Measurements from ENCODE around the gene KIT. TPM values are rescaled to one million over a fixed set of nuclear protein-coding genes. Genes with fewer than 3 reads are reported as not detected.

Gene KIT
- 1 to 10 TPM in 3 of 4 donors, under 1 TPM in 1; 0.92 to 2.1 (median 1.7) TPM for total RNA-seq
- polyA plus RNA-seq, result under 1 TPM; 0.19 to 0.46 (median 0.35) TPM
- long read RNA-seq, donor 1, result 0 reads
- long read RNA-seq, donor 2, full-length matches to known transcripts, result 1 of 2 reads
- long read RNA-seq, donor 2, partial matches to known transcripts, result 0 of 2 reads
- long read RNA-seq, donor 2, other reads (novel, unspliced or antisense), result 1 of 2 reads

DNA sequence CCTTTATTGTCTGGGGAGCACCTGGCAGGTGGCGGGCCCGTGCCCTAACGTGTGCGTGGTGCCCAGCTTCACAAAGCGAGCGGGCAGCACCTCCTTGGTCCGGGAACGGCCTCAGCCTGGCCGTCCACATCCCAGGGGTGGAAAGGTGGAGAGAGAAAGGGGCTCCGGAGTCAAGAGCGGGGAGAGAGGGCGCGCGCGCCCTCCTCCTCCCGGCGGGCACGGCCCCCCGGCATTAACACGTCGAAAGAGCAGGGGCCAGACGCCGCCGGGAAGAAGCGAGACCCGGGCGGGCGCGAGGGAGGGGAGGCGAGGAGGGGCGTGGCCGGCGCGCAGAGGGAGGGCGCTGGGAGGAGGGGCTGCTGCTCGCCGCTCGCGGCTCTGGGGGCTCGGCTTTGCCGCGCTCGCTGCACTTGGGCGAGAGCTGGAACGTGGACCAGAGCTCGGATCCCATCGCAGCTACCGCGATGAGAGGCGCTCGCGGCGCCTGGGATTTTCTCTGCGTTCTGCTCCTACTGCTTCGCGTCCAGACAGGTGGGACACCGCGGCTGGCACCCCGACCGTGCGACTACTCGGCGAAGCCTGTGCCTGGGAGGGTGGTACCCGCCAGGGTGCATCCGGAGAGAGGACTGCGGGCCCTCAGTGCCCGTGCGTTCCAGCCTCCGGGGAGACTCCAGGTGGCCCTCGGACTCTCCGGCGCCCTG is at the start of gene KIT:
TSS of gene KIT (plus strand) at position 407 of the 701 bp plus-strand sequence. CDS start at position 465, 58 bp downstream.
- 1 to 2% (median 1%) methylated on average over 48 to 67 of the region's 72 CpGs for whole genome bisulfite sequencing, 3 donors
- peaks cover 0 to 70% (median 2%) of the 10 kb centered on the region in 3 donors for H3K27me3 ChIP-seq (ENCODE audit: insufficient read depth in 3 of 3, low read length in 2 of 3)

DNA sequence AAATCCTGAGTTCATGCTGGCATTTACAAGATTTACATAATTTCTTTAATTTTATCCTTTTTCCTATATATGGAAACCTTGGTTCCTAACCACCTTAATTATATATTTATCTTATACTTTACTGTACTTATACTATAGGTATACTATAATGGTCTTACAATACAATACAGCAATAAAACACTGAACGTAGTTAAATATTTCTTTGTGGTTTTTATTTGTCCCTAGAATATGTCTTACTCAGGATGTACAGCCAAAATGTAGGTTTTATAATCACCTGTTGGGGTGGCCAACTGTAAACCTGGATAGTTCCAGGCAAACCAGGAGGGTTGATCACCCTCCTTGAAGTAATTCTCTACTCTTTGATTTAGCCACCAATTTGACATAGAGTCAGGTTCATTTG is 48.4 kb upstream of the KIT start:
- 82 to 100% (median 91%) methylated on average over 1 of the region's 1 CpG for WGBS, 3 donors
- no peaks in the 10 kb centered on the region for H3K27me3 ChIP-seq (ENCODE audit: insufficient read depth in 3 of 3, low read length in 2 of 3)
- no peaks in the 10 kb centered on the region for H3K4me1 ChIP-seq
- intact Hi-C loops (cut with DNase I), result no loop called here
- H3K27ac ChIP-seq, result no peak overlapping the region
- H3K4me3 ChIP-seq, result no peak overlapping the region
- no peak for ATAC-seq
- TF ChIP-seq, protein P1, sequence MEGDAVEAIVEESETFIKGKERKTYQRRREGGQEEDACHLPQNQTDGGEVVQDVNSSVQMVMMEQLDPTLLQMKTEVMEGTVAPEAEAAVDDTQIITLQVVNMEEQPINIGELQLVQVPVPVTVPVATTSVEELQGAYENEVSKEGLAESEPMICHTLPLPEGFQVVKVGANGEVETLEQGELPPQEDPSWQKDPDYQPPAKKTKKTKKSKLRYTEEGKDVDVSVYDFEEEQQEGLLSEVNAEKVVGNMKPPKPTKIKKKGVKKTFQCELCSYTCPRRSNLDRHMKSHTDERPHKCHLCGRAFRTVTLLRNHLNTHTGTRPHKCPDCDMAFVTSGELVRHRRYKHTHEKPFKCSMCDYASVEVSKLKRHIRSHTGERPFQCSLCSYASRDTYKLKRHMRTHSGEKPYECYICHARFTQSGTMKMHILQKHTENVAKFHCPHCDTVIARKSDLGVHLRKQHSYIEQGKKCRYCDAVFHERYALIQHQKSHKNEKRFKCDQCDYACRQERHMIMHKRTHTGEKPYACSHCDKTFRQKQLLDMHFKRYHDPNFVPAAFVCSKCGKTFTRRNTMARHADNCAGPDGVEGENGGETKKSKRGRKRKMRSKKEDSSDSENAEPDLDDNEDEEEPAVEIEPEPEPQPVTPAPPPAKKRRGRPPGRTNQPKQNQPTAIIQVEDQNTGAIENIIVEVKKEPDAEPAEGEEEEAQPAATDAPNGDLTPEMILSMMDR (IDR thresholded peaks at IDR 0.05), result no peak
- H3K9me3 ChIP-seq, result no peaks in the 10 kb centered on the region
- DNase-seq, result no peak
- H3K36me3 ChIP-seq (ENCODE audit: insufficient read depth in 1 of 2, low read depth in 1 of 2), result no peaks in the 10 kb centered on the region

More for the DNA sequence above, at the start of gene KIT:
- Histone ChIP-seq H3K36me3 (ENCODE audit: insufficient read depth in 1 of 2, low read depth in 1 of 2) (no peaks in the 10 kb centered on the region), H3K4me1 (peaks cover 10% of the 10 kb centered on the region), H3K9me3 (no peaks in the 10 kb centered on the region), H3K4me3 (peak within 1 kb of the TSS; percentile 69), H3K27ac (no peak within 1 kb of the TSS)
- intact Hi-C loops (cut with DNase I), result loop anchor here in 1 of 2 donors (10.0 kb wide), 1 partner anchor 307 kb away; no protein-coding TSS in a partner anchor
- ATAC-seq (peak in 1 of 4 donors; percentile 59), DNase-seq (peak; percentile 34 to 69)
- TF ChIP-seq, protein P1 (IDR thresholded peaks at IDR 0.05), result no peak

DNA sequence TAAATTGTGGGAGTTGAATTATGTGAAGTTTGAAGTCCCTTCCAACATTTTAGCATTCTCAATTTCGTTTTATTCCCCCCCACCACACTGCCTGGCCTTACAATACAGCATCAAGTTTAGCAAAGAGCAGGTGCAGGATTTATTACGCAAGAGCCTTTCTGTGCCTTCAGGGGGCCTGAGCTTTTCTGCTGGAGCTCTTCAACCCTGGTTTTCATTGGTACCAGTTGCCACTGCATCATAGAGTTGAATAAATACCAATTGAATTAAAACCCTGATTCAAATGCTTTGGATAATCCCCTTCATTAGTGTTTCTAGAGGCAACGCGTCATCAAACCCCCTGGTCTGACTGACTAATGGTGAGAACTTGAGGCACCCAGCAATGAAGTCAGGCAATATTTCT is 43.6 kb upstream of the KIT start:
- intact Hi-C loops (cut with DNase I), result no loop called here
- no peaks in the 10 kb centered on the region for H3K4me1 ChIP-seq
- TF ChIP-seq, protein P1 (IDR thresholded peaks at IDR 0.05), result no peak
- DNase-seq (no peak), ATAC-seq (no peak)
- no peaks in the 10 kb centered on the region for H3K27me3 ChIP-seq (ENCODE audit: insufficient read depth in 3 of 3, low read length in 2 of 3)
- no peak overlapping the region for H3K27ac ChIP-seq
- no peak overlapping the region for H3K4me3 ChIP-seq
- H3K9me3 ChIP-seq, result no peaks in the 10 kb centered on the region
- 59 to 78% (median 60%) methylated on average over 4 of the region's 4 CpGs for WGBS, 3 donors
- H3K36me3 ChIP-seq (ENCODE audit: insufficient read depth in 1 of 2, low read depth in 1 of 2), result no peaks in the 10 kb centered on the region

DNA sequence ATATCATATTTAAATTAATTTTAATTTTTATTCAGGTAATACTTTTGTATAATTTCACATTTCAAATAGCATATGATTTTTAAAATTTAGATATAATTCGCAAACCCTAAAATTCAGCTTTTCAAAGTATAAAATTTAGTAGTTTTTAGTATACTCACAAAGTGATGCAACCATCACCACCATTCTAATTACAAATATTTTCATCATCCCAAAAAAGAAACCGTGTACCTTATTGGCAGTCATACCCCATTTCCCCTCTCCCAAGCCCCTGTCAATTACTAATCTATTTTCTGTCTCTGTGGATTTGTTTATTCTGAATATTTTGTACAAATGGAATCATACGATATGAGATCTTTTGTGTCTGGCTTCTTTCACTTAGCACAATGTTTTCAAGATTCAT is 37.0 kb upstream of the KIT start:
- intact Hi-C loops (cut with DNase I), result no loop called here
- no peak for ATAC-seq
- no peaks in the 10 kb centered on the region for H3K36me3 ChIP-seq (ENCODE audit: insufficient read depth in 1 of 2, low read depth in 1 of 2)
- no peaks in the 10 kb centered on the region for H3K4me1 ChIP-seq
- DNase-seq, result no peak
- no peak overlapping the region for H3K4me3 ChIP-seq
- H3K27ac ChIP-seq, result no peak overlapping the region
- no peaks in the 10 kb centered on the region for H3K27me3 ChIP-seq (ENCODE audit: insufficient read depth in 3 of 3, low read length in 2 of 3)
- TF ChIP-seq, protein P1 (IDR thresholded peaks at IDR 0.05), result no peak
- 85 to 90% (median 87%) methylated on average over 3 of the region's 3 CpGs for WGBS, 3 donors
- H3K9me3 ChIP-seq, result no peaks in the 10 kb centered on the region

All from psoas muscle (tissue), 8 donors.